22Rv1 (cell line): ENCODE results near the gene KCNG4.

Source experiments
- ZFX ChIP-seq: fragments of 450-650 bp; IDR thresholded peaks from 2 replicates; pipeline ENCODE4 v1.6.1; 2017; ENCODE audit warnings: antibody characterized with exemption, borderline replicate concordance
- TF ChIP-seq, protein P1 (sequence below): fragments of 450-650 bp; IDR thresholded peaks from 2 replicates; pipeline ENCODE4 v1.5.1; 2017; ENCODE audit warnings: mild to moderate bottlenecking

GRCh38 chr16:84214451-84215066, 25.3 kb downstream of the KCNG4 start:
- TF ChIP-seq, protein P1, sequence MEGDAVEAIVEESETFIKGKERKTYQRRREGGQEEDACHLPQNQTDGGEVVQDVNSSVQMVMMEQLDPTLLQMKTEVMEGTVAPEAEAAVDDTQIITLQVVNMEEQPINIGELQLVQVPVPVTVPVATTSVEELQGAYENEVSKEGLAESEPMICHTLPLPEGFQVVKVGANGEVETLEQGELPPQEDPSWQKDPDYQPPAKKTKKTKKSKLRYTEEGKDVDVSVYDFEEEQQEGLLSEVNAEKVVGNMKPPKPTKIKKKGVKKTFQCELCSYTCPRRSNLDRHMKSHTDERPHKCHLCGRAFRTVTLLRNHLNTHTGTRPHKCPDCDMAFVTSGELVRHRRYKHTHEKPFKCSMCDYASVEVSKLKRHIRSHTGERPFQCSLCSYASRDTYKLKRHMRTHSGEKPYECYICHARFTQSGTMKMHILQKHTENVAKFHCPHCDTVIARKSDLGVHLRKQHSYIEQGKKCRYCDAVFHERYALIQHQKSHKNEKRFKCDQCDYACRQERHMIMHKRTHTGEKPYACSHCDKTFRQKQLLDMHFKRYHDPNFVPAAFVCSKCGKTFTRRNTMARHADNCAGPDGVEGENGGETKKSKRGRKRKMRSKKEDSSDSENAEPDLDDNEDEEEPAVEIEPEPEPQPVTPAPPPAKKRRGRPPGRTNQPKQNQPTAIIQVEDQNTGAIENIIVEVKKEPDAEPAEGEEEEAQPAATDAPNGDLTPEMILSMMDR = no peak
- no peak for TF ChIP-seq ZFX
